Stimulated activated CD8-positive, alpha-beta memory T cell treated with anti-CD3 and anti-CD28 coated beads, Interleukin-4, amount 100 ng/mL, for 24 hours (primary cell): Measurements from ENCODE around the gene BMAL2.

Source experiments
- DNase-seq: peaks from one replicate; pipeline ENCODE4 v3.0.0-alpha.2; 2020; ENCODE audit warnings: low read depth

The BMAL2 gene

DNA sequence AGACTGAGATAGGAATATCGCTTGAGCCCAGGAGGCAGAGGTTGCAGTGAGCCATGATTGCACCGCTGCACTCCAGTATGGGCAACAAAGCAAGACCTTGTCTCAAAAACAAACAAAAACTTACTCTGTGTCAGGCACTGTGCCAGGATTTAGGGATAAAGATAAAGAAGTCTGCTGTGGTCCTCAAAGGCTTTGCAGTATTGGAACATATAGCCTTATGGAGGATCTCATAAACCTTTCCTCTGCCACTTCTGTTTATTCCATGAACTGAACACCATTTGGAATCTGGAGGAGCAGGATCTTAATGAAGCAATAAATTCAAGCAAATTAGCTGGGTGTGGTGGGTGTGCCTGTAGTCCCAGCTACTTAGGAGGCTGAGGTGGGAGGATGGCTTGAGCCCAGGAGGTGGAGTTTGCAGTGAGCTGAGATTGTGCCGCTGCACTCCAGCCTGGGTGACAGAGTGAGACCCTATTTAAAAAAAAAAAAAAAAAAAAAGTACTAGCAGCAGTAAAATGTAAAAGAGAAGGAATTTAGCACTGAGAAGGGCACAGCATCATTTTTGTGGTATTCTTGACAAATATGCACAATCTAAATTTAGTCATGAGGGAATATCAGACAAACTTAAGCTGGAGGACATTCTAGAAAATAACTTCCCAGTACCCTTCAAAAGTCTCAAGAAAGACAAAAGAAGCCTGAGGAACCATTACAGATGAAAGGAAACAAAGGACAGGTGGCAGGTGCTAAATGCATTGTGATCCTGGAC lies 27.1 kb downstream of the BMAL2 start:
- no peak for DNase-seq

GRCh38 chr12:27361372-27361771 lies 28.7 kb downstream of the BMAL2 start:
- DNase-seq, result no peak

DNA sequence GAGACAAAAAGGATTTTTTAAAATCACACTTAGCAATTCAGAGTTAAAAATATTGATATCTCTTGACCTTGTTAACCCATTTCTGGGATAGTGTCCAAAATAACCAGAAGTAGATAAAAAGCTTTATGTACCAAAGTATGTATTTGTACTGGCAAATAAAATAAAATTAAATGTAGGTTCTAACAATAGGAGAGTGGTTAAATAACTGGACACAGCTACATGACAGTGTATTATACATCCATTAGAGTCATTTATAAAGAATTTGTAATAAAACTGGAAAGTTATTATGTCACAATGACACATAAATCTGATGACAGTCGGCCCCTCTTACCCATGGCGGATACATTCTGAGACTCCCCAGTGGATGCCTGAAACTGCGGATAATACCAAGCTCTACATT lies 34.0 kb downstream of the BMAL2 start:
- no peak for DNase-seq

DNA sequence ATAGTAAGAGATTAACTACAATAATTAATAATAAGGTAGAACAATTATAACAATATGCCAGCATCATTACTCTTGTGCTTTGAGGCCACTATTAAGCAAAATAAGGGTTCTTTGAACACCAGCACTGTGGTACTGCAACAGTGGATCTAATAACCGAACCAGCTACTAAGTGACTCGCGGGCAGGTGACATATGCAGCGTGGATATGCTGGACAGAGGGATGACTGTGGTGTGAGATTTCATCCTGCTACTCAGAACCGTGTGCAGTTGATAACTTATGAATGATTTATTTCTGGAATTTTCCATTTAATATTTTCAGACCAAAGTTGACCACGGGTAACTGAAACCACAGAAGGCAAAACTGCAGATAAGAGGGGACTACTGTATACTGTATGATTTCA lies 34.4 kb downstream of the BMAL2 start:
- no peak for DNase-seq

GRCh38 chr12:27382171-27382795 lies 49.6 kb downstream of the BMAL2 start:
- no peak for DNase-seq
